ENCODE data around the gene NDUFB11. TPM values are rescaled to one million over a fixed set of nuclear protein-coding genes. Genes with fewer than 3 reads are reported as not detected.

Gene NDUFB11
- total and polyA plus RNA-seq, 9 of the 15 experiments (the other 6 are each of a cell fraction or from before 2014, with no cell fraction given) = 20.9 to 269 (median 86.8) TPM

DNA sequence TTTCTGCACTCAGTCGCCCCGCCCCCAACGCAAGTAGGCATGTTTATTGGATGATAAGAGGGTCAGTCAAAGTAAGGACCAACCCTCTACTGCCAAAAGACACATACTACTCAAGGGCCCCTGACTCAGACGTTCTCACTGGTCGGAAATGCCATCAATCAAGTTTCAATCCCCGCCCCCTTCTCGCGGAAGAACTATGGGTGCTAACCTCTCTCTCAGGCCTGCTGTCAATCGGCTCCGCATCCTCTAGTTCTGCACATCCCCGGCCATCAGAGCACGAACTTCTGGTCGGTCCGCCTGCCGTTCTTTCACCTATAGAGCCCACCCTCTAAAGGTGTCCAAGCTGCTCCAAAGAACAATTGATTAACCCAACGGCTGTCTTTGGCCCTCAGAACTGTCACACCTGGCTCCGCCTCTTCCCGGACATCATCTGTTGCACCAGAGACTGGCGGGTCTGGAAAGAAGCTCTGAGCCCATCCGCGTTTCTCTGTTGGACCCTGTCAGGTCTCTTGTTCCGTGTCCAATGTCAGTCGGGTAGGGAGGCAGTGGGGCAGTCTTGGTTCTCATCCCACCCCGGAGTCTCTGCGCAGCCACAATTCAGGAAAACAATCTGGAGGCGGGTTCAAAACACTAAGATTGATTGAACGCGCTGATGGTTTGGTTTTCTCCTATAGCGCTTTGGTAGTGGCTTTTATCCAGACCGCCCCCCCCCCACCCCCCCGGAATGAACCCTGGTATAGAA is 15.2 kb downstream of the NDUFB11 start (continued):
- no peak for TF ChIP-seq RAD51 (IDR thresholded peaks at IDR 0.05; ENCODE audit: borderline replicate concordance, low read depth)
- TF ChIP-seq, protein P1, sequence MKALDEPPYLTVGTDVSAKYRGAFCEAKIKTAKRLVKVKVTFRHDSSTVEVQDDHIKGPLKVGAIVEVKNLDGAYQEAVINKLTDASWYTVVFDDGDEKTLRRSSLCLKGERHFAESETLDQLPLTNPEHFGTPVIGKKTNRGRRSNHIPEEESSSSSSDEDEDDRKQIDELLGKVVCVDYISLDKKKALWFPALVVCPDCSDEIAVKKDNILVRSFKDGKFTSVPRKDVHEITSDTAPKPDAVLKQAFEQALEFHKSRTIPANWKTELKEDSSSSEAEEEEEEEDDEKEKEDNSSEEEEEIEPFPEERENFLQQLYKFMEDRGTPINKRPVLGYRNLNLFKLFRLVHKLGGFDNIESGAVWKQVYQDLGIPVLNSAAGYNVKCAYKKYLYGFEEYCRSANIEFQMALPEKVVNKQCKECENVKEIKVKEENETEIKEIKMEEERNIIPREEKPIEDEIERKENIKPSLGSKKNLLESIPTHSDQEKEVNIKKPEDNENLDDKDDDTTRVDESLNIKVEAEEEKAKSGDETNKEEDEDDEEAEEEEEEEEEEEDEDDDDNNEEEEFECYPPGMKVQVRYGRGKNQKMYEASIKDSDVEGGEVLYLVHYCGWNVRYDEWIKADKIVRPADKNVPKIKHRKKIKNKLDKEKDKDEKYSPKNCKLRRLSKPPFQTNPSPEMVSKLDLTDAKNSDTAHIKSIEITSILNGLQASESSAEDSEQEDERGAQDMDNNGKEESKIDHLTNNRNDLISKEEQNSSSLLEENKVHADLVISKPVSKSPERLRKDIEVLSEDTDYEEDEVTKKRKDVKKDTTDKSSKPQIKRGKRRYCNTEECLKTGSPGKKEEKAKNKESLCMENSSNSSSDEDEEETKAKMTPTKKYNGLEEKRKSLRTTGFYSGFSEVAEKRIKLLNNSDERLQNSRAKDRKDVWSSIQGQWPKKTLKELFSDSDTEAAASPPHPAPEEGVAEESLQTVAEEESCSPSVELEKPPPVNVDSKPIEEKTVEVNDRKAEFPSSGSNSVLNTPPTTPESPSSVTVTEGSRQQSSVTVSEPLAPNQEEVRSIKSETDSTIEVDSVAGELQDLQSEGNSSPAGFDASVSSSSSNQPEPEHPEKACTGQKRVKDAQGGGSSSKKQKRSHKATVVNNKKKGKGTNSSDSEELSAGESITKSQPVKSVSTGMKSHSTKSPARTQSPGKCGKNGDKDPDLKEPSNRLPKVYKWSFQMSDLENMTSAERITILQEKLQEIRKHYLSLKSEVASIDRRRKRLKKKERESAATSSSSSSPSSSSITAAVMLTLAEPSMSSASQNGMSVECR (CRISPR knock-in tag; IDR thresholded peaks at IDR 0.05) = no peak
- no peak for TF ChIP-seq SAFB2 (IDR thresholded peaks at IDR 0.05; ENCODE audit: borderline replicate concordance, low read depth, low read length, severe bottlenecking)
- no peak for TF ChIP-seq TOE1 (IDR thresholded peaks at IDR 0.05; ENCODE audit: borderline replicate concordance)
- TF ChIP-seq TOE1 (CRISPR knock-in tag; IDR thresholded peaks at IDR 0.05; ENCODE audit: borderline replicate concordance, low read depth) = no peak
- no peak for TF ChIP-seq FOXA3 (CRISPR knock-in tag; conservative IDR thresholded peaks at IDR 0.05 in 1 of 2, IDR thresholded peaks at IDR 0.05 in 1 of 2)
- no peak for TF ChIP-seq ZNF408 (CRISPR knock-in tag; IDR thresholded peaks at IDR 0.05; ENCODE audit: low read depth)
- TF ChIP-seq, protein P2, sequence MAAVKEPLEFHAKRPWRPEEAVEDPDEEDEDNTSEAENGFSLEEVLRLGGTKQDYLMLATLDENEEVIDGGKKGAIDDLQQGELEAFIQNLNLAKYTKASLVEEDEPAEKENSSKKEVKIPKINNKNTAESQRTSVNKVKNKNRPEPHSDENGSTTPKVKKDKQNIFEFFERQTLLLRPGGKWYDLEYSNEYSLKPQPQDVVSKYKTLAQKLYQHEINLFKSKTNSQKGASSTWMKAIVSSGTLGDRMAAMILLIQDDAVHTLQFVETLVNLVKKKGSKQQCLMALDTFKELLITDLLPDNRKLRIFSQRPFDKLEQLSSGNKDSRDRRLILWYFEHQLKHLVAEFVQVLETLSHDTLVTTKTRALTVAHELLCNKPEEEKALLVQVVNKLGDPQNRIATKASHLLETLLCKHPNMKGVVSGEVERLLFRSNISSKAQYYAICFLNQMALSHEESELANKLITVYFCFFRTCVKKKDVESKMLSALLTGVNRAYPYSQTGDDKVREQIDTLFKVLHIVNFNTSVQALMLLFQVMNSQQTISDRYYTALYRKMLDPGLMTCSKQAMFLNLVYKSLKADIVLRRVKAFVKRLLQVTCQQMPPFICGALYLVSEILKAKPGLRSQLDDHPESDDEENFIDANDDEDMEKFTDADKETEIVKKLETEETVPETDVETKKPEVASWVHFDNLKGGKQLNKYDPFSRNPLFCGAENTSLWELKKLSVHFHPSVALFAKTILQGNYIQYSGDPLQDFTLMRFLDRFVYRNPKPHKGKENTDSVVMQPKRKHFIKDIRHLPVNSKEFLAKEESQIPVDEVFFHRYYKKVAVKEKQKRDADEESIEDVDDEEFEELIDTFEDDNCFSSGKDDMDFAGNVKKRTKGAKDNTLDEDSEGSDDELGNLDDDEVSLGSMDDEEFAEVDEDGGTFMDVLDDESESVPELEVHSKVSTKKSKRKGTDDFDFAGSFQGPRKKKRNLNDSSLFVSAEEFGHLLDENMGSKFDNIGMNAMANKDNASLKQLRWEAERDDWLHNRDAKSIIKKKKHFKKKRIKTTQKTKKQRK (IDR thresholded peaks at IDR 0.05; ENCODE audit: borderline replicate concordance, low read depth, low read length) = peak; percentile 96
- TF ChIP-seq CHAMP1 (IDR thresholded peaks at IDR 0.05) = no peak
- no peak for TF ChIP-seq KLF6 (CRISPR knock-in tag; IDR thresholded peaks at IDR 0.05; ENCODE audit: borderline replicate concordance)
- no peak for TF ChIP-seq CBX8 (IDR thresholded peaks at IDR 0.05; ENCODE audit: borderline replicate concordance, extremely low read depth, low read depth, low read length, poor library complexity, severe bottlenecking)
